Right atrium auricular region (tissue), 2 donors: ENCODE measurements around the gene KCTD16. TPM values are rescaled to one million over a fixed set of nuclear protein-coding genes. Genes with fewer than 3 reads are reported as not detected.

Experiments used
- DNase-seq: peaks from one replicate; pipeline ENCODE4 v3.0.0-alpha.2; 2019; ENCODE audit warnings: low spot score
- H3K27ac ChIP-seq, 2 donors: fragments of 200-600 bp; sonication (generic); 1 replicate in 1 of 2; 2 replicates in 1 of 2; pipeline ENCODE4 v1.5.1; 2016 to 2019
- H3K27me3 ChIP-seq, 2 donors: fragments of 200-600 bp; sonication (generic); one replicate each; pipeline versions ENCODE4 v1.5.1 to v1.6.0; 2017 to 2019
- H3K36me3 ChIP-seq: fragments of 200-600 bp; sonication (generic); one replicate; pipeline ENCODE4 v1.5.1; 2016
- H3K4me1 ChIP-seq, 2 donors: fragments of 200-600 bp; sonication (generic); one replicate each; pipeline versions ENCODE4 v1.5.1 to v1.6.0; 2017 to 2019
- H3K4me3 ChIP-seq, 2 donors: fragments of 200-600 bp; sonication (generic); 1 replicate in 1 of 2; 2 replicates in 1 of 2; pipeline ENCODE4 v1.5.1; 2017 to 2019; ENCODE audit warnings: mild to moderate bottlenecking in 1 of 2, moderate library complexity in 1 of 2
- H3K9me3 ChIP-seq, 2 donors: fragments of 200-600 bp; sonication (generic); one replicate each; pipeline ENCODE4 v1.5.1; 2019
- CTCF ChIP-seq, 2 donors: fragments of 200-600 bp; sonication (generic); IDR thresholded peaks; one replicate each; pipeline ENCODE4 v1.5.1; 2019; ENCODE audit warnings: antibody characterized with exemption in 2 of 2
- total RNA-seq, 2 donors: library from RNA; depleted of rRNA; stranded (reverse); fragments of >200 nt; gene quantifications; one replicate each; pipeline ENCODE4 v1.1.0, GENCODE V29; 2016

KCTD16 gene
- total RNA-seq, 2 donors from 2014 or later: 0.04 to 0.28 TPM

- Histone ChIP-seq H3K4me3 (no peak overlapping the region), H3K27ac (no peak overlapping the region), H3K27me3 (no peaks in the 10 kb centered on the region), H3K9me3 (no peaks in the 10 kb centered on the region), H3K4me1 (no peaks in the 10 kb centered on the region), H3K36me3 (no peaks in the 10 kb centered on the region)
- TF ChIP-seq CTCF (IDR thresholded peaks at IDR 0.05): no peak
- no peak for DNase-seq
These were observed 233.2 kb downstream of the KCTD16 start for GRCh38 chr5:144403817-144404420.

GRCh38 chr5:144404672-144405071, 234.0 kb downstream of the KCTD16 start:
- Histone ChIP-seq H3K9me3 (no peaks in the 10 kb centered on the region), H3K4me3 (no peak overlapping the region), H3K27ac (no peak overlapping the region), H3K4me1 (no peaks in the 10 kb centered on the region), H3K27me3 (no peaks in the 10 kb centered on the region), H3K36me3 (no peaks in the 10 kb centered on the region)
- no peak for DNase-seq
- no peak for TF ChIP-seq CTCF (IDR thresholded peaks at IDR 0.05)

- no peaks in the 10 kb centered on the region for H3K9me3 ChIP-seq
- TF ChIP-seq CTCF (IDR thresholded peaks at IDR 0.05): no peak
These were observed 235.3 kb downstream of the KCTD16 start for GRCh38 chr5:144405991-144406390.

GRCh38 chr5:144406442-144406841, 235.8 kb downstream of the KCTD16 start:
- DNase-seq: no peak
- no peak for TF ChIP-seq CTCF (IDR thresholded peaks at IDR 0.05)
- Histone ChIP-seq H3K4me3 (no peak overlapping the region), H3K9me3 (no peaks in the 10 kb centered on the region), H3K4me1 (no peaks in the 10 kb centered on the region), H3K27ac (peak overlapping the region in 1 of 2 donors; percentile 47), H3K27me3 (no peaks in the 10 kb centered on the region), H3K36me3 (no peaks in the 10 kb centered on the region)

More at GRCh38 chr5:144405991-144406390, 235.3 kb downstream of the KCTD16 start:
- no peak for DNase-seq
- H3K4me3 ChIP-seq: no peak overlapping the region
- no peaks in the 10 kb centered on the region for H3K27me3 ChIP-seq
- no peaks in the 10 kb centered on the region for H3K36me3 ChIP-seq
- no peaks in the 10 kb centered on the region for H3K4me1 ChIP-seq
- H3K27ac ChIP-seq: peak overlapping the region in 1 of 2 donors; percentile 47

GRCh38 chr5:144414202-144415029, 243.7 kb downstream of the KCTD16 start:
- Histone ChIP-seq H3K4me3 (no peak overlapping the region), H3K4me1 (no peaks in the 10 kb centered on the region), H3K27ac (peak overlapping the region in 1 of 2 donors; percentile 1), H3K27me3 (no peaks in the 10 kb centered on the region), H3K9me3 (no peaks in the 10 kb centered on the region), H3K36me3 (no peaks in the 10 kb centered on the region)
- DNase-seq: no peak
- no peak for TF ChIP-seq CTCF (IDR thresholded peaks at IDR 0.05)
